HG03060 (cell line): ENCODE data around the gene RNASE8.

Experiments used
- ATAC-seq: cut with Tn5 transposase; IDR thresholded peaks from one replicate; pipeline ENCODE4 v1.9.1; 2021; ENCODE audit warnings: low read depth, moderate number of reproducible peaks; ENCODE audit not compliant: unreplicated experiment

Gene RNASE8

DNA sequence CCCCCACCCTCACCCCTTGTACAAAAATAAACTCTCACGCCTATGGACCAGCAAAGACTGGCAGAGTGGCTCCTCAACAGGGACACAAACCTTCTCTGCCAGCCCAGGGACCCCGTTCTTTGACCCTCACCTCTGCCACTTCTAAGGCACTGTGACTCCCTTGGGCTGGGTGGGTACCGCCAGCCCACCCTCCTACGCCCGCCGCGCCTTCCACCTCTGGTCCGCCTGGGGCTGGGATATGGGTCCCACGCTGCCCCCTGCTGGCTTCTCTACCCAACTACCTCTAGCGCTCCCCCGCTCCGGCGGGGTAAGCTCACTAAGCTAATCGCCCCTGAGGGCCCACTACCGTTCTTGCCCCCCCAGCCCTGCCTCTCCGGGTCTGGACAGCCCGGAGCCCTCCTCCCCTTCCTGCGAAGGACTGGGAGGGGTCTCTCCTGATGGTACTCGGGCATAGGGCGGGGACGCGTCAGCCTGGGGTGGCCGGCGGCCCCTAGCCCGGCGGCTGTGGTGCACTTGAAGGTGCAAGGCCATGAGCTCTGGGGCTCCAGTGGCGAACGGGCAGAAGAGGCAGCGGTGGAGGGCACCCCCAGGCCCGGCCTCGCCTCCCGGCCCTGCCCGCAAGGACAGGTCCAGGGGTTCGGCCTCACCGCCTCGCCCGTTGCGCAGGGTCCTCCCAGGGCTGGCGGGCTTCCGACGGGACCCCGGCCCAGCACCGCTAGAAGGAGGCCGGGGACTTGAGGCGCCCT, 32.7 kb downstream of the RNASE8 start:
- ATAC-seq = no peak

DNA sequence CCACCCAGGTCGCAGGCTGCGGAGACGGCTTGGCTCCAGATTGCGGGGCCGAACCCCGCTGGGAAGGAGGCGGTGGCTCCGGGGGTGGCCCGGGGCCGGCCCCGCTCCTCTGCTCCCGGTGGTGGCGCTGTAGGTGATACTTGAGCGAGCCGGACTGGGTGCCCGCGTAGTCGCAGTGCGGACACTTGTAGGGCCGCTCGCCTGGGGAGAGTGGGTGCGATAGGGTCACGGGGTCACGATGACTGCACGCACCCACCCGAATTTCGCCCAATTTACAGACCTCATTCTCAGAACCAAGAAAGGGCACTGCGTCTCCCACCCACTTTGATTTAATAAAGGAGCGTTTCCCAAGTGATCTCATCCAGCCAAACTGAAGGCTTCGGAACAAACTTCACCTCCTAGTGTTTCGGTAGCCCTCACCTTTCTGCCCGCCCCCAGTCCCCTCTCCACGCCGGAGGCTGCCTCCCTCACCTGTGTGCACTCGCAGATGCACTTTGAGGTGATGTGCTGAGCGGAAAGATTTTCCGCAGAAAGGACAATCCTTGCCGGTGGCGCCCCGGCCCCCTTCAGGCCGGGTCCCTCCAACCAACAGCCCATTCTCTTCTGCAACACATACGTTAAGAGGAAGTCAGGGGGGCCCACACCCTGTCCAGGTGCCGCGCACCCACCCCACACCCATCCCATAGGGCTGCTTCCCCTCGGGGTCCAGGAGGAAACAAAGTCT, 33.5 kb downstream of the RNASE8 start:
- ATAC-seq = no peak

GRCh38 chr14:21091821-21092272, 34.2 kb downstream of the RNASE8 start:
- ATAC-seq = no peak

GRCh38 chr14:21092273-21093011, 34.8 kb downstream of the RNASE8 start:
- no peak for ATAC-seq

- no peak for ATAC-seq
Observed at GRCh38 chr14:21093018-21093417, 35.4 kb downstream of the RNASE8 start.

DNA sequence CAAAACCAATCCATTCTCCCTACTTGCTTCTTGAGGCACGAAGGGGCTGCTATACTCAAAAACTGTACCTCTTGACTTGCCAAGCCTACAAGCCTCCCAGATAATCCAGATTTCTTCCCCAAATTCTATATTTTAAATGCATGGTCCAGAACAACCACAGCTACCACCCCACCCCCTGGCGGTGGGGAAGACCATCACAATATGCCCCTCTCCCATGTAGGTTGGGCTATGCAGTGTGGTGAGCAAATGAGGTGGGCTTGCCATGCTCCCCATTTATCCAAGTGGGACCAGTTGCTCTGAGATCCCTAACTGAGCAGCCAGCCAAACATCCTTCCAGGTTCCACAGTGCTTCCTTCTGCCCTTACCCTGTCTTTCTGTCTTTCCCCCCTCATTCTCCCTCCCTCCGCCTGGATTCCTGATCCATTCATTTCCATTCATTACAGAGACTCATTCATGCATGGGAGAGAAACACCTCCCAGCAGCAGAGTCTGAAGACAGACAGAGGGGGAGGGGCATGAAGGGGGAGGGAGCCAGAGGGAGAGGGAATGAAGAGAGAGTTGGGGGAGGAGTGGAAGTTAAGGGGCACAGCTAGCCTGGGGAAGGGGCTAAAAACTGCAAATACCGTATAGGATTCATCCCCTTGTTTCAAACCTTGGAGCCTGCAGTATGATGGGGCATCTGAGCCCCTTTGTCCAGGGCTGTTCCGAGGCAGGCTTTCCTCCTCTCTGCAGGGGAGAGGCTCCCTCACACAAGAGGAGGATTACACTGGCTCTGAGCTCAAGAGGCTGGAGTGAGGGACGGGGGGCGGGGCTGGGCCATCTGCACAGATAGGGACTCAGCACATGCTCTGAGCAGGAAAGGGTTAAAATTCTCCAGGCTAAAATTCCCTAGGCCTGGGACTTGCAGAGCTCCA, 36.4 kb downstream of the RNASE8 start:
- no peak for ATAC-seq

GRCh38 chr14:21095430-21096205, 38.0 kb downstream of the RNASE8 start:
- no peak for ATAC-seq

DNA sequence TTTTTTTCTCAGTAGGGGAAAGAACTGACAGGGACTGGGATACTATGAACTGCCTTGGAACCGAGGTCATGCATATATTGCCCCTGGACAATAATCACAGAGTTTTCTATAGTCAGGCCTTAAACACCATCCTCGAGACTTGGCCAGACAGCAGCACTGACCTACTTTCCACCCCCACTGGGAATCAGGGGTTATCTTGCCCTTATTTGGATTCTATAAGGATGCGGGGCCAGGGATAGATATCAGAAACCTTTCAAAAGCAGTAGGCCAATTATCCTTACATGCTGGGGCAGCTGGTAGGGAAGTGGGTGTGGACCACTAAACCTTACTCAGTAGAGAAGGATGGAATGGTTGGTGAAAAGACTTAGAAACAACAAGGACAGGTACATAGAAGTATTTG, 38.8 kb downstream of the RNASE8 start:
- no peak for ATAC-seq

GRCh38 chr14:21096978-21097635, 39.5 kb downstream of the RNASE8 start:
- no peak for ATAC-seq

GRCh38 chr14:21097636-21098075, 40.0 kb downstream of the RNASE8 start:
- ATAC-seq = no peak

DNA sequence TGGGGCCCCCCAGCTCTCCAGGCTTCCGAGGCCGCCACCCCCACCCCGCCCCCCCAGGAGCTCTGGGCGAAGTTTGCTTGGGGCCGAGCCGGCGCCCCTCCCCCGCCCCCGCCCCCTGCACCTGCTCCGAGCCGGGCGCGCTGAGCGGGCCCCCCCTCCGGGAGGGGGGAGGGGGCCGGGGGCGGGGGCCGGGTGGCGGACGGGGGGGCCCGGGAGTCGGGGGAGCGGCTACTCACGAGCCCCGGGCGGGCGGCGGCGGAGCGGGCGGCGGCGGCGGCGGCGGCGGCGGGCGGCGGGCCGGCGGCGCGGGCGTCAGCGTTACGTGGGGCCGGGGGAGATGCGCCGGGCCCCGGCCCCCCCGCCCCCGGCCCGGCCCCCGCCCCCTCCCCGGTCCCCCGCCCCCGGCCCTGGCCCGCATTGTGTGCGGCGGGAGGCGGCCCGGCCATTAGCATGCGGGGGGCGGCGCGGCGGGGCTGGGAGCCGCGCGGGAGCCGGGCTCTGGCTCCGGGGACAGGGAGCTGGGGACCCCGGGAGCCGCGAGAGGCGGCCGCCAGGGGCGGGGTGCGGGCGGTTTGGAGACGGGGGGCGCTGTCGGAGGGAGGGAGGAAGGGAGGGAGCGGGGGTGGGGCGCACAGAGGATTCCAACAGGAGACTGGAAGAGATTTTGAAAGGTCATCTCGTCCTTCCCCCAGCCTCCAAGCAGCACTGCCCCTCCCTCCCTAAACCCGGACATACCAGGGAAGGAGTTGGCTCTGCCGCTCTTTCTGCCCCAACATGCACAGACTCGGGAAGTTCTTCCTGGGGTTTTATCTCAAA, 40.7 kb downstream of the RNASE8 start, which contains the start of gene ZNF219:
Gene ZNF219 (minus strand): TSS at position 580 of the 816 bp plus-strand sequence. CDS start 5,064 bp downstream, outside the sequence.
- no peak for ATAC-seq

DNA sequence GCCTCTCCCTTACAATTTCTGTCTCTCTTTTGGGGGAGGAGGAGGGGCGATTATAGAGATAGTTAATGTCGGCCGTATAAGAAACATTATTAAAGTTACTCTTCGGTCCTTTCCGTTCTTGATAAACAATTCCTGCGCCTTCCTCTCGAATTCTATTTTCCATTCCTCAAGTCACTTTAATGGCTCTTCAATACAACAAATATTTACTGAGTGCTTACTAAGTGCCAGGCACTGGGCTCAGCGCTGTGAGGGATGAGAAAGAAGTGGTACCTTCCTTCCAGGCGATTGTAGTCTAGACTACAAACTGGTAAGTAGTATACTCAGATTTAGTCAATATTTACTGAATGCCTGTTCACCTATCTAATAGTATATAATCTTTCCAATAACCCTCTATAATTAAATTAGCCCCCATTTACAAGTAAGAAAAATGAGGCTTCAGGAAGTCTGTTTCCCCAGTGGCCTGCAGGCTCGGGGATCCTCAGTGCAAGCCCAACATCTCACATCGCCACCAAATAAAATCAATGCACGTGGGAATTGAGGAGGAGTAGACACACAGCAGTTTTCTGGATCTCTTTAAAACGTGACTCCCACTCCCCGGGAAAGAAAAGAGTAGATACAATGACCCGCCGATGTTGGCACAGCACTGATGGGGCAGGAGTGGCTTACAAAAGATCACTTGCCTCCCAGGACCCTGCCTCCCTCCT, 41.4 kb downstream of the RNASE8 start:
- ATAC-seq = no peak

DNA sequence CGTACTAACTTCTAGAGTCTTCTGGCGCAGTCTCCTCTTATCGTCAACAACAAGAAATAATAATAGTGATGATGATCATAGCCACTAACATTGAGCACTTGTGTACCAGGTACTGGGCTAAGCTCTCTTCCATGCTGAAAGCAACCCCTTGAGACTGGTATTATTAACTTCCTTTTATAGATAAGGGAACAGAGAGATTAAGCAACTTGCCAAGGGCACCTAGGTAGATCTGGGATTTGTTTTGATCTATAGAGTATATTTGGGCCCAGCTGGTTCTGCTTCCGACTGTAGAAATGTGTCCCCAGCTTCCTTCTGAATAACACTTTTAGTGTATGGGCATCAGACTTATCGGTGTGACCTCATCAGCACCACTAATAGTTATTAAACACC, 42.0 kb downstream of the RNASE8 start:
- ATAC-seq = no peak

GRCh38 chr14:21100931-21101330, 43.3 kb downstream of the RNASE8 start, which contains the start of gene TMEM253:
TSS of gene TMEM253 (plus strand) at chr14:21101066. CDS start at chr14:21101344, 278 bp downstream.
- ATAC-seq = no peak

DNA sequence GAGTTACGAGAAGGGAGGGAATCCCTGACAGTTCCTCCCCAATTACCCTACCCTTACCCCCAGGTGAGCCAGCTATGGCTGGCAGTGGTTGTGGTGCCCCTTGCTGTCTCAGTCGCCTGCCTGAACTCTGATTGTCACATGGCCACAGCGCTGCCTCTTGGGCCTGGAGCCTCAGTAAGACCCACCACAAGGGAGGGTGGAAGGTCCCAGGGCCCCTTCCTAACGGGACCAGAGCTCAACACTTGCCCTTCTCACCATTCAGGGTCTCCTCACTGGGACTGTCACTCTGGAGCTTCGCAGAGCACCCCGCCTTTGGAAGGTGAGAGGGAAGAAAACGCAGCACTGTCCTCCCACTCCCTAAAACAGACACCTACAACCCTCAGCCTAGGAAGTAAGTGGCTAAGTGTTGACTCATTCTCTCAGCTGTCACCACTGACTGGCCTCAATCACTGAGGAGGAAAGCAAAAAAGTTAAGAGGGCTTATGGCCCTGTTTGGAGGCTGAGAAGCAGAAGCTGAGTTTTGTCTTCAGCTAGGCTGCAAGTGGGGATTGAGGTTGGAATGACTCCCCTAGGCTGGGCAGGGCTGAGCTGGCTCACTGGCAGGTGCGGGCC, 44.3 kb downstream of the RNASE8 start:
- no peak for ATAC-seq

DNA sequence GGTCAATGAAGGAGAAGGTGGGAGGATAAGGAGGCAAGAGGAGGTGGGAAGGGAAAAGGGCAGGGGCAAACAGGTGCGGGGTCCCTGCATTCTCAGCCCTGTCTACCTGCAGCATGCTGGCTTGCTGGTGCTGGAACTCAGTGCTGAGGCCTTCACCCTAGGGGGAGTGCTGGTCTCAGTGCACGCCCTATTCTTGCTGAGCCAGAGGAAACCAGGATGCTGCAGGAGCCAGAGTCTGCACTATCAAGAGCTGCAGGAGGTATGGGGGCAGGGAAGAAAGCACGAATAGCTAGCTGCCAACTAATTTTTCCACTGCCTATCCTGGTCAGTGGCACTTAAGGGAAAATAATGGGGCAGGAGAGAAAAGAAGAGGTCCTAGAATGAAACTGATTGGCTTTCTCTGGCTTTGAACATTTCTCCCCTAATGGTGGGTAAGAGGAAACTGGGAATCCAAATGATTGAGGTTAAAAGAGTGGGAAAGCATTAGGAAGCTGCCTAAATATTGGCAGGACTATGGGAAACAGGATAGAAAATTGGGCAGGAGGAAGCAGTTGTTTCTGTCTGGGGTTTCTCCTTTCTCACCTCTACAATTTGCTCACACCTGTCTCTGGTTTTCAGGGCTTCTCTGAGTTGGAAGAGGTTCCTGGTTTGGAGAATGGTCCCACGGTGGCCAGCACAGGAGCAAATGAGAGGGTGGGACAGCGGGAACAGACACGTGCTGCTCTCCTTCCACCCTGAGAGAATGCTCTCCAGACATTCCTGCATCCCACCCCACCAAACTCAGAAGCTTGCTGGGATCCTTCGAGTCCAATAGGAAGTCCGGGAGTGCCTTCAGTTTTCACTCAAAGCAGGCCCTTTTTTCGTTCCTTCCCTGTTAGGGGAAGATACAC, 45.1 kb downstream of the RNASE8 start:
- no peak for ATAC-seq
